ENCODE data around the gene ANOS1.
"Not testable (repeated sequence)": the region's sequence is repeated elsewhere in the genome, so short reads cannot be mapped to it uniquely, and the experiment has no call there.

The ANOS1 gene, protein sequence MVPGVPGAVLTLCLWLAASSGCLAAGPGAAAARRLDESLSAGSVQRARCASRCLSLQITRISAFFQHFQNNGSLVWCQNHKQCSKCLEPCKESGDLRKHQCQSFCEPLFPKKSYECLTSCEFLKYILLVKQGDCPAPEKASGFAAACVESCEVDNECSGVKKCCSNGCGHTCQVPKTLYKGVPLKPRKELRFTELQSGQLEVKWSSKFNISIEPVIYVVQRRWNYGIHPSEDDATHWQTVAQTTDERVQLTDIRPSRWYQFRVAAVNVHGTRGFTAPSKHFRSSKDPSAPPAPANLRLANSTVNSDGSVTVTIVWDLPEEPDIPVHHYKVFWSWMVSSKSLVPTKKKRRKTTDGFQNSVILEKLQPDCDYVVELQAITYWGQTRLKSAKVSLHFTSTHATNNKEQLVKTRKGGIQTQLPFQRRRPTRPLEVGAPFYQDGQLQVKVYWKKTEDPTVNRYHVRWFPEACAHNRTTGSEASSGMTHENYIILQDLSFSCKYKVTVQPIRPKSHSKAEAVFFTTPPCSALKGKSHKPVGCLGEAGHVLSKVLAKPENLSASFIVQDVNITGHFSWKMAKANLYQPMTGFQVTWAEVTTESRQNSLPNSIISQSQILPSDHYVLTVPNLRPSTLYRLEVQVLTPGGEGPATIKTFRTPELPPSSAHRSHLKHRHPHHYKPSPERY

DNA sequence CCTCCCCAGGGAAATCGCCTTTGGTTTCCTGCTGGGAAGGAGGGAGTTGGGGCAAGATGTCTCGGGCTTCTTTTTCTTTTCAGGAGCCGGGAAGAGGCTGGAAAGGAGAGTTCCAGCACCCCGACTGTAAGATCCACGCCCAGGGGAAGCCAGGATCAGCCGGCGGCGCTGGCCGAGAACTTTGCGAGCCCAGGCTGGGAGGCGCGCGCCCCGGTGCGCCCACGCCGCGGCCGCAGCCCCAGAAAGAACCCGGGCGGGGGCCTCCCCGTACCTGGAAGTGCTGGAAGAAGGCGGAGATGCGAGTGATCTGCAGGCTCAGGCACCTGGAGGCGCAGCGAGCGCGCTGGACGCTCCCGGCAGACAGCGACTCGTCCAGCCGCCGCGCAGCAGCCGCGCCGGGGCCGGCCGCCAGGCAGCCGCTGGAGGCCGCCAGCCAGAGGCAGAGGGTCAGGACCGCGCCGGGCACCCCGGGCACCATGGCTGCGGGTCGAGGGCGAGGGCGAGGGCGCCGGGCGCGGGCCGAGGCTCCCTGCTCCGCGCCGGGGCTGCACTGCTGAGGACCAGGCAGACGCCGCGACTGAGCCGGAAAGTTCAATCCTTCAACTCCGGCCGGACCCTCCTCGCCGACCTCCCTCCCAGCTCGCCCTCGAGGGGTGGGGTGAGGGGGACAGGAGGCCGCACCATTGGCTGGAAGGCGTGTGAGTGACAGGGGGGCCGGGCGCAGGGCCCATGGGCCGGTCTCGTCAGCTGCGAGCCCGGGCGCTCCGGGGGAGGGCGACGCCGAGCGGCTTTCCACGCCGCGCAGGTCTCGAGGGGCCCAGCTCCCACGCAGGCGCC, at the start of gene ANOS1:
TSS of gene ANOS1 (minus strand) at position 579 of the 837 bp plus-strand sequence. CDS start at position 478, 101 bp downstream.
- peak; percentile 16 for DNase-seq

- DNase-seq = no peak
These were observed 41.2 kb upstream of the ANOS1 start for GRCh38 chrX:8773117-8773516.

- DNase-seq = no peak
These were observed 28.1 kb upstream of the ANOS1 start for GRCh38 chrX:8760021-8760420.

GRCh38 chrX:8758706-8759105, 26.8 kb upstream of the ANOS1 start:
- DNase-seq = not testable (repeated sequence)

DNA sequence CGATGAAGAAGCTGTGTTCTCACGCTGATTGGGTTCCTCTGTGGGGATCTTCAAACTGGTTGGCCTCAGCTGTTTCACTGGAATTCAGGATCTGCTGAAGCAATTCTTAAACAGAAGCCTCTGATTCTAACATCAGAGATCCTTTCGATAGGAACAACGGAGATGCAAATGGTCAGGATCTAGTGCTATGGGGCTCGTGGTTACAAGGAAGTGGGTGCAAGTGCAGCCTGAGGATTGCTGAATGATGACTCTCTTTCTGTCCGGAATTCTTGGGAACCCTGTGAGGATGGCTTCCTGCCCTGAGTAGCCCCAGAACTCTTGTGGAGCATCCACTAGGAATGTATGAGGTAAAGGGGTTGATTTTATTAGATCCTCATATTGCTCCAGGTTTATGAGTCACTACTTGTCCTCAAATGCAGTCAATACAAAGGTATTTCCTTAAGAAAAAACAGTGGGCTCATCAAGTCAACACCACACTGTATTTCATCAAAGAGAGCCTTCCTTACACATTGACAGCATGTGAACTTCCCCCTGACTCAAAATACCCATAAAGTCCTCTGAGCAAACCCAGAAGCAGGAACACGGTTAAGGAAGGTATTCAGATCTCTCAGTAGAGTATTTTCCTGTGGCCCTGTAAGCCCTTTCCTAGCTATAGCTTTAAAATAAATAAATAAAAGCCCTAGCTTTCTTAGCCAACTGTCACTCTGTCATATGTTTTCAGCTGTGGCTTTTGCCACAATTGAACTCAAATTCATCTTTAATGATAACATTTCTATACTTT, 25.9 kb upstream of the ANOS1 start:
- not testable (repeated sequence) for DNase-seq

GRCh38 chrX:8755813-8756212, 23.9 kb upstream of the ANOS1 start:
- DNase-seq = no peak

DNA sequence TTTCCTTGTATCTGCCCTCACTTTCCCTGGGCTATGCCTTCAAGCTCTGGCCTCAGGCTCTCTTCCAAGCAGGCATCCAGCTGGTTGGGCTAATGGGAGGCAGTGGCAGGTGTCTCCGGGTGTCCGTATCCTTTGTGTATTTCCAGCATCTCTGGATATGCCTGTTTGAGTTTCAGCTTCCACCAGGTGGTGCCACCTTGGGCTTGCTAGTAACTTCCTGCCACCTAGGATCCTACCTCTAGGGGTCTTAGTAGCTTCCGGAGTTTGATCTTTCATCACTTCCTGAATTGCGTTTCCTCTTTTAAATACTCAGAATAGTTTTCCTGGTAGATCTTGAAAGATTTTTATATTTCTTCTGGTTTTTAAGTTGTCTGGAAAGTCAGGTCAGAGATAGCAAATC, 23.2 kb upstream of the ANOS1 start:
- no peak for DNase-seq

DNA sequence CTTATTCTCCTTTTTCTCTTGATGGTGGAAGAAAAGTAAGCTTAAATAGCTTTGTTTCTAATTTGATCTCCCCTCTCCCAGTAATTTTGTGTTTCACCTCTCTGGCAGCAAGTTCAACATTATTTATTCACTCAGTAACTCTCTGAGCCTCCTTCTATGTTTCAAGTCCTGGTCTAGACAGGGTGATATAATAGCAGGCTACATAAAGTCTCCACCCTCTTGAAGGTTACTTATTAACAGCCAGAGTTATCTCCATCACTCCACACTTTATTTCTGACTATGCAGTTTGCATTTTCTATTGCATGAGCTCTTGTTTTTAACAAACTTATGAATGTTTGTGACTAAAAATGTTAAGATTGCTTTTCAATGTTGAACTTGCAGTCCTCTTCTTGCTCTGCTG, 17.8 kb upstream of the ANOS1 start:
- DNase-seq = no peak

DNA sequence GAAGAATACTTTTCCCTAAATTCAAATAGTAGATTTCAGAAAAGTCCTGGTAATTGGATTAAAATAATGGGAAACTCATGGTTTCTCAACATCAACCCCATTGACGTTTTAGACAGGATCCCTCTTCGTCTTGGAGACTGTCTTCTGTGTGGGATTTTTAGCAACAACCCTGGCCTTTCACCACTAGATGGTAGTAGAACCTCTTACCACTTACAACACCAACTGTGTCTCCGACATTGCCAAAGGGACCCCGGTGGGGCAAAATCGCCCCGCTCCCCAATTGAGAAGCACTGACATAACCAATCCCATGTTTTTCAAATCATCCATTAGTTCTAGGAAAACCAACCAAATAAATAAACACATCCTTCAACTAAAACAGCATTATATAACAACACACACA, 16.9 kb upstream of the ANOS1 start:
- DNase-seq = no peak

- no peak for DNase-seq
These were observed 11.3 kb upstream of the ANOS1 start for GRCh38 chrX:8743126-8743732.

- no peak for DNase-seq
These were observed 10.0 kb upstream of the ANOS1 start for GRCh38 chrX:8741981-8742380.

DNA sequence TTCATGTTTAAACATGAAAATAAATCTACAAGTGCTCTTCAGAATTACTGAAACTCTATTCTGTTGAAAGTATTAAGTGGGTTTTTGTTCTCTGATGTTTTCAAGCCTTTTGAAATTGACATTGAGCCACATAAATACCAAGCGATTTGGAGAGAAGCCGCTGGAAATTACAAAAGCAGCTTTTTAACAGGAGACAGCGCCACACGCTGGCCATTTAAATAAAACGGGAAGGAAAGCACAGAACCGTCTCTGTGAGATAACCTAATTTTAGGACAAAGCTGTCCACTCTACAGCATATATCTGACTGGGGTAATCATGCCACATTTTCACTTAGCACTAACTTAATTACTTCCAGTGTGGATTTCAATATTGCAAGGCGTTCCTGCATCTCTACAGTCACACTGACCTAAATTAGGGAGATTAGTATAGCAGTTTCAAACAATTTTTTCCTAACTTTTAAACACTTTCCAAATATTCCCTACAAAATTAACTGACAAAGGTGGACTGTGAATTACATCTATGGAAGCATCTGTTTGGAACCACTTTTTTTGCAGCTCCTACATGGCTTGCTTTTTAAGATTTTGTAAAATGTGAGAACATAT, 6.8 kb upstream of the ANOS1 start:
- DNase-seq = no peak

- no peak for DNase-seq
These were observed 5.9 kb upstream of the ANOS1 start for GRCh38 chrX:8737883-8738282.

- DNase-seq = no peak
These were observed 952 bp downstream of the ANOS1 start for GRCh38 chrX:8730812-8731558.

GRCh38 chrX:8729811-8730210, 2.1 kb downstream of the ANOS1 start:
- no peak for DNase-seq

DNA sequence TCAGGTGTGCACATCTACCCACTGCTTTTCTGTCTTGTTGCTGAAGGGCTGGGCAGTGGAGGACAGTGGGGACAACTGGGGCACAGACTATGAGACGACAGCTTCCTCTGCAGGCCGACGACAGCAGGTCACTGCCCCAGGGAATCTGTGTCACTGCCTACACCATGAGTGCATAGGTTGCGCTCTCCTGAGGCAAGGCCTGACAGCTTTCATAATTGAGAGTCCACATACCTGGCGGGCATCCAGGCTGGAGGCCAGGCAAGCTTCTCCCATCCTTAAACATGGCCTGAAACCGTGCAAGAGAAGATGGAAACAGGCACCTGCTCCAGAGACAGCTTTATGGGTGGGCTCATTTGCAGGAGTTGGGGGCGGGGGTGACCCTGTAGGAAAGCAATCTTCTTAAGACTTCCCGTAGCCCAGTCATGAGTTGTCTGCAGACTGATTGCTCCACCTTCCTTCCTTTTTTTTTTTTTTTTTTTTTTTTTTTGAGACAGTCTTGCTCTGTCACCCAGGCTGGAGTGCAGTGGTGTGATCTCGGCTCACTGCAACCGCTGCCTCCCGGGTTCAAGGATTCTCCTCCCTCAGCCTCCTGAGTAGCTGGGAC, 2.9 kb downstream of the ANOS1 start:
- DNase-seq = no peak

DNA sequence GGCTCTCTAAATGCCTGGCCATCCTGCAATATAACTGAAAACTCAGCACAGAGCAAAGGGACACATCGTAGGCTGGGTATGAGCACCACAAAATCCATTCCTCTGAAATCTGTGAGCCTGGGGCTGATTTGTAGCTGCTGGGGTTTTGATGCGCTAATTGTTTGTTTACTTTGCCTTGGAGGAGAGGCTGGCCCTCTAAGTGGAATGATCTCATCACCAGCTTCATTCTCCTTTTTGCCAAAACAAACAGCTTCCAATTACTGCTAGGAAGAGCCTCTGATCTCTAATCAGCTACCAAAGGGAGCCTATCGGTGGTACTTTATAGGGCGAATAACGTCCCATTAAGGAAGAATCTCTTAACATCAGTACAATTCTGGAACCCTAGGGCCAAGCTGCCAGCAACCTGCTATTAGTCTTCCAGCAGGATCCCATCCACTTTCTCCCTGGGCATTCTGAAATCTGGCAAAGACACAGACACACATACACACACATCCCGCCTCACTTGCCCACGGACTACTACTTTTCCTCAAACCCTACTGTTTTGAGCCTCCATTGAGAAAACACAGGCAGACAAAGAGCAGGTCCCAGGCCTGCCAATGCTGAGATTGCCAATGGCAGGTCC, 5.8 kb downstream of the ANOS1 start:
- DNase-seq = peak; percentile 45

DNA sequence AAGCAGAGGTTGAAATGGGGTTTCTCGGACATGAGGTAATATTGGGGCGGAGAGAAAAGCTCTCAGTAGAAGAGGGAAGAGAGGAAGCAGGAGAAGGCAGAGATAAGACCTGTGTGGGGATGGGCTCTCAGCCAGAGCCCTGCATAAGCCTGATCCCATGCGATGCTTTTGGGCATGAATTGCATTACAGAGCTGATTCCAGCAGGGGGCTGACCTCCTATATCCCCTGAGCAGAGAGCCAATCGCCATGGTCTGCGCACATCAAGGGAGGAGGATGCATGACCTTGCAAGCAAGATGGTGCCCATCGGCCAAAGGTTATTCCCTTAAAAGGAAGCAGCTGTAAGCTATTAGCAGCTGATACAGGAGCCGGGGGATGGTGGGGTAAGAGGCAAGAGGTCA, 7.6 kb downstream of the ANOS1 start:
- no peak for DNase-seq

- DNase-seq = peak; percentile 7
These were observed 10.4 kb downstream of the ANOS1 start for GRCh38 chrX:8721536-8721935.

- DNase-seq = no peak
These were observed 11.8 kb downstream of the ANOS1 start for GRCh38 chrX:8720136-8720535.
